Activated CD4-positive, alpha-beta memory T cell treated with anti-CD3 and anti-CD28 coated beads, Interleukin-2, amount 10 ng/mL, durations not matched to agents 7 days and 5 days (primary cell): ENCODE results near the gene MEX3A. TPM values are rescaled to one million over a fixed set of nuclear protein-coding genes. Genes with fewer than 3 reads are reported as not detected.

ENCODE experiments used
- CTCF ChIA-PET: fragments of 350-600 bp; sonication (Branson Sonifier 250); formaldehyde crosslinking; loops from one replicate; lab custom pipeline; 2021; ENCODE audit warnings: antibody characterized with exemption, inconsistent platforms; lab: Charles Lee
- POLR2A ChIA-PET: fragments of 350-600 bp; sonication (Branson Sonifier 250); formaldehyde crosslinking; loops from one replicate; lab custom pipeline; 2021; ENCODE audit warnings: antibody characterized with exemption; lab: Charles Lee
- DNase-seq: peaks from one replicate; pipeline ENCODE4 v3.0.0-alpha.2; 2020
- H3K27ac Mint-ChIP-seq: one replicate; pipeline ENCODE4 v1.8.0; 2021; ENCODE audit warnings: mild to moderate bottlenecking, mixed read lengths
- H3K27me3 Mint-ChIP-seq: one replicate; pipeline ENCODE4 v1.8.0; 2021; ENCODE audit warnings: mixed read lengths
- H3K36me3 Mint-ChIP-seq: one replicate; pipeline ENCODE4 v1.8.0; 2021; ENCODE audit warnings: low read depth, mixed read lengths
- H3K4me1 Mint-ChIP-seq: one replicate; pipeline ENCODE4 v1.8.0; 2021; ENCODE audit warnings: mixed read lengths
- H3K4me3 Mint-ChIP-seq: one replicate; pipeline ENCODE4 v1.8.0; 2021; ENCODE audit warnings: mild to moderate bottlenecking, mixed read lengths
- H3K9me3 Mint-ChIP-seq: one replicate; pipeline ENCODE4 v1.8.0; 2021; ENCODE audit warnings: mixed read lengths
- total RNA-seq, 2 experiments: library from RNA; stranded (reverse); gene quantifications; one replicate each; pipeline ENCODE4 v1.2.3, GENCODE V29; 2021

MEX3A gene
- total RNA-seq, 2 experiments from 2014 or later, result 0.05 TPM; not detected in 1

GRCh38 chr1:156056326-156056849 is 25.9 kb downstream of the MEX3A start:
- ChIA-PET POLR2A (no interaction called here), CTCF (interaction anchor here (0.6 to 1.2 kb wide), 4 partner anchors 10 to 50 kb away, joined by 3 to 6 read pairs (median 5); partner anchors contain the start of gene SSR2)
- peaks cover 31% of the 10 kb centered on the region for H3K4me1 Mint-ChIP-seq
- H3K4me3 Mint-ChIP-seq, result no peak overlapping the region
- DNase-seq, result no peak
- no peaks in the 10 kb centered on the region for H3K9me3 Mint-ChIP-seq
- no peak overlapping the region for H3K27ac Mint-ChIP-seq
- peaks cover 15% of the 10 kb centered on the region for H3K36me3 Mint-ChIP-seq
- H3K27me3 Mint-ChIP-seq, result no peaks in the 10 kb centered on the region

GRCh38 chr1:156055281-156056048 is 26.8 kb downstream of the MEX3A start:
- H3K9me3 Mint-ChIP-seq, result no peaks in the 10 kb centered on the region
- ChIA-PET CTCF (interaction anchor here (1.2 kb wide), 1 partner anchor 11 kb away, joined by 5 read pairs; no protein-coding TSS in a partner anchor), POLR2A (no interaction called here)
- peaks cover 33% of the 10 kb centered on the region for H3K4me1 Mint-ChIP-seq
- no peak for DNase-seq
- H3K4me3 Mint-ChIP-seq, result peak overlapping the region; percentile 82
- peak overlapping the region; percentile 82 for H3K27ac Mint-ChIP-seq
- H3K36me3 Mint-ChIP-seq, result peaks cover 18% of the 10 kb centered on the region
- no peaks in the 10 kb centered on the region for H3K27me3 Mint-ChIP-seq

GRCh38 chr1:156054500-156055280 is 27.6 kb downstream of the MEX3A start, which contains the start of gene LAMTOR2:
LAMTOR2 (plus strand) TSS chr1:156054782; CDS start chr1:156054890, 108 bp downstream.
- H3K9me3 Mint-ChIP-seq, result no peaks in the 10 kb centered on the region
- peak; percentile 97 for DNase-seq
- peak within 1 kb of the TSS; percentile 91 for H3K4me3 Mint-ChIP-seq
- H3K27ac Mint-ChIP-seq, result peak within 1 kb of the TSS; percentile 82
- H3K27me3 Mint-ChIP-seq, result no peaks in the 10 kb centered on the region
- H3K36me3 Mint-ChIP-seq, result peaks cover 22% of the 10 kb centered on the region
- H3K4me1 Mint-ChIP-seq, result peaks cover 33% of the 10 kb centered on the region
- ChIA-PET POLR2A (interaction anchor here (1.0 to 1.4 kb wide), 2 partner anchors 10 to 77 kb away, joined by 3 to 4 read pairs; no protein-coding TSS in a partner anchor), CTCF (interaction anchor here (1.2 to 1.9 kb wide), 2 partner anchors 12 to 34 kb away, joined by 5 to 10 read pairs; partner anchors contain the start of gene SSR2)

- peak within 1 kb of the TSS; percentile 82 for H3K27ac Mint-ChIP-seq
- no peaks in the 10 kb centered on the region for H3K9me3 Mint-ChIP-seq
- no peaks in the 10 kb centered on the region for H3K27me3 Mint-ChIP-seq
- H3K36me3 Mint-ChIP-seq, result peaks cover 22% of the 10 kb centered on the region
- DNase-seq, result peak; percentile 88
- H3K4me1 Mint-ChIP-seq, result peaks cover 33% of the 10 kb centered on the region
- peak within 1 kb of the TSS; percentile 91 for H3K4me3 Mint-ChIP-seq
- CTCF ChIA-PET, result interaction anchor here (0.6 to 1.9 kb wide), 6 partner anchors 12 to 244 kb away, joined by 3 to 10 read pairs (median 3); partner anchors contain the start of gene SSR2
- POLR2A ChIA-PET, result interaction anchor here (1.0 to 1.7 kb wide), 4 partner anchors 9 to 76 kb away, joined by 3 to 6 read pairs (median 4); no protein-coding TSS in a partner anchor
Observed at GRCh38 chr1:156053768-156054499, 28.3 kb downstream of the MEX3A start, which contains the start of gene UBQLN4. UBQLN4 (minus strand) TSS chr1:156053798; CDS start chr1:156053701, 97 bp downstream.

GRCh38 chr1:156052862-156053767 is 29.1 kb downstream of the MEX3A start:
- peak overlapping the region; percentile 80 for H3K27ac Mint-ChIP-seq
- H3K9me3 Mint-ChIP-seq, result no peaks in the 10 kb centered on the region
- DNase-seq, result peak; percentile 69
- H3K4me1 Mint-ChIP-seq, result peaks cover 33% of the 10 kb centered on the region
- ChIA-PET CTCF (interaction anchor here (0.6 to 1.9 kb wide), 9 partner anchors 8 to 243 kb away, joined by 3 to 10 read pairs (median 3); partner anchors contain the start of gene SSR2), POLR2A (interaction anchor here (0.6 to 1.7 kb wide), 6 partner anchors 8 to 119 kb away, joined by 3 to 6 read pairs (median 4); partner anchors contain the start of gene KHDC4)
- H3K27me3 Mint-ChIP-seq, result no peaks in the 10 kb centered on the region
- H3K36me3 Mint-ChIP-seq, result peaks cover 23% of the 10 kb centered on the region
- peak overlapping the region; percentile 91 for H3K4me3 Mint-ChIP-seq

GRCh38 chr1:156051011-156051725 is 31.1 kb downstream of the MEX3A start:
- H3K27ac Mint-ChIP-seq, result no peak overlapping the region
- CTCF ChIA-PET, result interaction anchor here (1.0 to 1.4 kb wide), 4 partner anchors 10 to 61 kb away, joined by 3 to 5 read pairs (median 4); no protein-coding TSS in a partner anchor
- H3K9me3 Mint-ChIP-seq, result no peaks in the 10 kb centered on the region
- H3K4me1 Mint-ChIP-seq, result peaks cover 24% of the 10 kb centered on the region
- H3K36me3 Mint-ChIP-seq, result peaks cover 16% of the 10 kb centered on the region
- POLR2A ChIA-PET, result interaction anchor here (1.5 kb wide), 1 partner anchor 117 kb away, joined by 5 read pairs; the partner anchor contains the start of gene KHDC4
- no peak for DNase-seq
- H3K27me3 Mint-ChIP-seq, result no peaks in the 10 kb centered on the region
- no peak overlapping the region for H3K4me3 Mint-ChIP-seq

GRCh38 chr1:156050376-156050775 is 31.9 kb downstream of the MEX3A start:
- CTCF ChIA-PET, result interaction anchor here (0.5 to 1.4 kb wide), 2 partner anchors 16 to 19 kb away, joined by 3 read pairs; no protein-coding TSS in a partner anchor
- no peak for DNase-seq
- H3K9me3 Mint-ChIP-seq, result no peaks in the 10 kb centered on the region
- peaks cover 18% of the 10 kb centered on the region for H3K4me1 Mint-ChIP-seq
- no peak overlapping the region for H3K27ac Mint-ChIP-seq
- POLR2A ChIA-PET, result no interaction called here
- peaks cover 17% of the 10 kb centered on the region for H3K36me3 Mint-ChIP-seq
- H3K27me3 Mint-ChIP-seq, result no peaks in the 10 kb centered on the region
- no peak overlapping the region for H3K4me3 Mint-ChIP-seq

GRCh38 chr1:156048663-156049258 is 33.5 kb downstream of the MEX3A start:
- H3K27ac Mint-ChIP-seq, result no peak overlapping the region
- peaks cover 26% of the 10 kb centered on the region for H3K4me1 Mint-ChIP-seq
- no peak for DNase-seq
- H3K27me3 Mint-ChIP-seq, result no peaks in the 10 kb centered on the region
- no peaks in the 10 kb centered on the region for H3K9me3 Mint-ChIP-seq
- CTCF ChIA-PET, result interaction anchor here (1.8 kb wide), 1 partner anchor 15 kb away, joined by 4 read pairs; no protein-coding TSS in a partner anchor
- POLR2A ChIA-PET, result no interaction called here
- no peak overlapping the region for H3K4me3 Mint-ChIP-seq
- peaks cover 26% of the 10 kb centered on the region for H3K36me3 Mint-ChIP-seq

GRCh38 chr1:156045076-156045475 is 37.2 kb downstream of the MEX3A start:
- CTCF ChIA-PET, result interaction anchor here (0.9 to 1.5 kb wide), 7 partner anchors 8 to 180 kb away, joined by 3 to 7 read pairs (median 4); partner anchors contain the start of gene SSR2
- H3K4me1 Mint-ChIP-seq, result peaks cover 21% of the 10 kb centered on the region
- DNase-seq, result peak; percentile 47
- H3K4me3 Mint-ChIP-seq, result no peak overlapping the region
- POLR2A ChIA-PET, result interaction anchor here (0.5 to 1.4 kb wide), 7 partner anchors 9 to 545 kb away, joined by 3 to 6 read pairs (median 3); partner anchors contain the start of genes KHDC4, LAMTOR2, SSR2 and UBQLN4
- H3K9me3 Mint-ChIP-seq, result no peaks in the 10 kb centered on the region
- H3K27ac Mint-ChIP-seq, result peak overlapping the region; percentile 64
- peaks cover 33% of the 10 kb centered on the region for H3K36me3 Mint-ChIP-seq
- H3K27me3 Mint-ChIP-seq, result no peaks in the 10 kb centered on the region

- no peak overlapping the region for H3K4me3 Mint-ChIP-seq
- CTCF ChIA-PET, result interaction anchor here (1.8 kb wide), 1 partner anchor 24 kb away, joined by 6 read pairs; no protein-coding TSS in a partner anchor
- DNase-seq, result no peak
- H3K36me3 Mint-ChIP-seq, result peaks cover 29% of the 10 kb centered on the region
- H3K4me1 Mint-ChIP-seq, result peaks cover 21% of the 10 kb centered on the region
- H3K27ac Mint-ChIP-seq, result no peak overlapping the region
- H3K27me3 Mint-ChIP-seq, result no peaks in the 10 kb centered on the region
- no peaks in the 10 kb centered on the region for H3K9me3 Mint-ChIP-seq
- POLR2A ChIA-PET, result interaction anchor here (2.3 kb wide), 1 partner anchor 10 kb away, joined by 6 read pairs; the partner anchor contains the start of gene UBQLN4
Observed at GRCh38 chr1:156042828-156043227, 39.4 kb downstream of the MEX3A start.
